WI38 (cell line): ENCODE data around the gene PRB3.

Experiments
- H3K4me3 ChIP-seq: 2 replicates; pipeline ENCODE4 v1.5.1; 2011; ENCODE audit warnings: low read depth, mild to moderate bottlenecking, control low read depth, low read length
- CTCF ChIP-seq: IDR thresholded peaks from 2 replicates; pipeline ENCODE4 v1.5.1; 2012; ENCODE audit warnings: low read depth, mild to moderate bottlenecking, control low read depth, low read length

Gene PRB3

GRCh38 chr12:11240348-11240930, 29.1 kb downstream of the PRB3 start:
- no peak overlapping the region for H3K4me3 ChIP-seq
- no peak for TF ChIP-seq CTCF

- H3K4me3 ChIP-seq: no peak overlapping the region
- TF ChIP-seq CTCF: no peak
These were observed 31.2 kb downstream of the PRB3 start for GRCh38 chr12:11238275-11238674.

GRCh38 chr12:11233532-11233931, 36.0 kb downstream of the PRB3 start:
- no peak overlapping the region for H3K4me3 ChIP-seq
- no peak for TF ChIP-seq CTCF

GRCh38 chr12:11228296-11228879, 41.1 kb downstream of the PRB3 start:
- peak; percentile 79 for TF ChIP-seq CTCF
- no peak overlapping the region for H3K4me3 ChIP-seq

GRCh38 chr12:11227373-11227772, 42.1 kb downstream of the PRB3 start:
- no peak for TF ChIP-seq CTCF
- H3K4me3 ChIP-seq: no peak overlapping the region
